ENCODE results near the gene LCN9. TPM values are rescaled to one million over a fixed set of nuclear protein-coding genes. Genes with fewer than 3 reads are reported as not detected.
A peak's percentile ranks its signal among the peaks of the same experiment; 100 is the strongest.

LCN9 gene
- total and polyA plus RNA-seq, 2 experiments from 2014 or later = not detected

DNA sequence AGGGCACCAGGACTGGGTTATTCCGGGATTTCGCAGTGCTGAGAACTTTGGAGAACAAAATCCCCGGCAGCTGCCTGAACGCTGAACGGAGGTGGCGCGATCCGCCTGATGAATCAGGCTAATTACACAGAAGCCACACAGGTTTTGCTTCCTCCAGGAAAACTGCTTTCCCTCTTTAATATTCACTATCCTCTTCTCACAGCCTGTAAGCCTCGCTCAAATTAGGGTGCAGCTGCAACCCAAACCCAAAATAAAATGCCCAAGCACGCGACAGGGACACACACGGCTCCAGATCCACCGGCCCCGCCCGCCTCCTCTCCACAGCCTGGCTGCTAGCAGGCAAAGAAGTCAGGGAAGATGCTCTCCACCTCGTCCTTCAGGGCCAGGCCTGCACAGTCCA is 30.2 kb downstream of the LCN9 start (continued):
- TF ChIP-seq, protein P1, sequence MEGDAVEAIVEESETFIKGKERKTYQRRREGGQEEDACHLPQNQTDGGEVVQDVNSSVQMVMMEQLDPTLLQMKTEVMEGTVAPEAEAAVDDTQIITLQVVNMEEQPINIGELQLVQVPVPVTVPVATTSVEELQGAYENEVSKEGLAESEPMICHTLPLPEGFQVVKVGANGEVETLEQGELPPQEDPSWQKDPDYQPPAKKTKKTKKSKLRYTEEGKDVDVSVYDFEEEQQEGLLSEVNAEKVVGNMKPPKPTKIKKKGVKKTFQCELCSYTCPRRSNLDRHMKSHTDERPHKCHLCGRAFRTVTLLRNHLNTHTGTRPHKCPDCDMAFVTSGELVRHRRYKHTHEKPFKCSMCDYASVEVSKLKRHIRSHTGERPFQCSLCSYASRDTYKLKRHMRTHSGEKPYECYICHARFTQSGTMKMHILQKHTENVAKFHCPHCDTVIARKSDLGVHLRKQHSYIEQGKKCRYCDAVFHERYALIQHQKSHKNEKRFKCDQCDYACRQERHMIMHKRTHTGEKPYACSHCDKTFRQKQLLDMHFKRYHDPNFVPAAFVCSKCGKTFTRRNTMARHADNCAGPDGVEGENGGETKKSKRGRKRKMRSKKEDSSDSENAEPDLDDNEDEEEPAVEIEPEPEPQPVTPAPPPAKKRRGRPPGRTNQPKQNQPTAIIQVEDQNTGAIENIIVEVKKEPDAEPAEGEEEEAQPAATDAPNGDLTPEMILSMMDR (conservative IDR thresholded peaks at IDR 0.05; ENCODE audit: low read depth in 2 of 2) = no peak
- TF ChIP-seq JUNB (IDR thresholded peaks at IDR 0.05; ENCODE audit: unreplicated experiment) = no peak

DNA sequence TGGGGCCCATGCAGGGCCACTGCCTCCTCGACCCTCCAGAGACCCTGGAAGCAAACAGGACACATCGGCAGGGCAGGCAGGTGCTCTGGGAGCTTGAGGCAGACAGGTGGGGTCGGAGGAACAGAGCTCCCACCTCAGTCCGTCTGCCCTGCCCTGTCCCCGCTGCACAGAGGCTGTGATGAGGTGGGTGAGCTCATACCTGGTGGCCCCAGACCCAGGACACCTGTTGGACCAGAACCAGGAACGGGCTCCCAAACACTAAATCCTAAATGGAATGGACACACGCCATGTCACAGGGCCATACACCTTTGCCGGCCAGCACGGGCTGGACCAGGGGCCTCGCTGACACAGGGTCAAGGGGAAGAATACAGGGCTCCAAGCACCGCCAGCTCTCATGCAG is 30.7 kb downstream of the LCN9 start:
- no peaks in the 10 kb centered on the region for H3K36me3 Mint-ChIP-seq (ENCODE audit: low read depth)
- H3K4me1 ChIP-seq (ENCODE audit: insufficient read depth) = no peaks in the 10 kb centered on the region
- no peaks in the 10 kb centered on the region for H3K4me1 Mint-ChIP-seq
- no peak overlapping the region for H3K27ac ChIP-seq (ENCODE audit: low read depth)
- H3K27me3 ChIP-seq (ENCODE audit: insufficient read depth) = no peaks in the 10 kb centered on the region
- no peaks in the 10 kb centered on the region for H3K79me2 ChIP-seq (replicated peaks; ENCODE audit: insufficient read depth)
- no peaks in the 10 kb centered on the region for H3K36me3 ChIP-seq (ENCODE audit: insufficient read depth)
- no peaks in the 10 kb centered on the region for H3K9me2 ChIP-seq (ENCODE audit: insufficient read depth)
- no peaks in the 10 kb centered on the region for H3F3A ChIP-seq (replicated peaks; ENCODE audit: low read depth)
- H3K4me3 Mint-ChIP-seq = no peak overlapping the region
- no peak for DNase-seq (ENCODE audit: low spot score)
- H3K4me3 ChIP-seq = no peak overlapping the region
- H3K9me3 Mint-ChIP-seq = no peaks in the 10 kb centered on the region
- no peak for ATAC-seq
- H3K4me2 ChIP-seq = no peak overlapping the region
- H3K27me3 Mint-ChIP-seq (ENCODE audit: insufficient read depth, low read depth, poor library complexity) = peaks cover 5% of the 10 kb centered on the region
- H2AFZ ChIP-seq = no peak overlapping the region
- H3K27ac Mint-ChIP-seq = peak overlapping the region; percentile 18
- H4K20me1 ChIP-seq (replicated peaks; ENCODE audit: insufficient read depth) = no peaks in the 10 kb centered on the region
- TF ChIP-seq STAT1 (IDR thresholded peaks at IDR 0.05; ENCODE audit: unreplicated experiment) (no peak), ZNF331 (CRISPR knock-in tag; IDR thresholded peaks at IDR 0.05; ENCODE audit: low read depth) (no peak), POLR2AphosphoS5 (IDR thresholded peaks at IDR 0.05; ENCODE audit: low read depth) (no peak), EZH2 (IDR thresholded peaks at IDR 0.05; ENCODE audit: low read depth, unreplicated experiment) (no peak), NANOG (IDR thresholded peaks at IDR 0.05; ENCODE audit: borderline replicate concordance) (no peak), ZNF114 (CRISPR knock-in tag; IDR thresholded peaks at IDR 0.05) (no peak), JUNB (IDR thresholded peaks at IDR 0.05; ENCODE audit: unreplicated experiment) (no peak), CREB1 (CRISPR knock-in tag; IDR thresholded peaks at IDR 0.05; ENCODE audit: low read depth) (no peak), EZH2phosphoT487 (IDR thresholded peaks at IDR 0.05; ENCODE audit: unreplicated experiment) (no peak)
- TF ChIP-seq, protein P2, sequence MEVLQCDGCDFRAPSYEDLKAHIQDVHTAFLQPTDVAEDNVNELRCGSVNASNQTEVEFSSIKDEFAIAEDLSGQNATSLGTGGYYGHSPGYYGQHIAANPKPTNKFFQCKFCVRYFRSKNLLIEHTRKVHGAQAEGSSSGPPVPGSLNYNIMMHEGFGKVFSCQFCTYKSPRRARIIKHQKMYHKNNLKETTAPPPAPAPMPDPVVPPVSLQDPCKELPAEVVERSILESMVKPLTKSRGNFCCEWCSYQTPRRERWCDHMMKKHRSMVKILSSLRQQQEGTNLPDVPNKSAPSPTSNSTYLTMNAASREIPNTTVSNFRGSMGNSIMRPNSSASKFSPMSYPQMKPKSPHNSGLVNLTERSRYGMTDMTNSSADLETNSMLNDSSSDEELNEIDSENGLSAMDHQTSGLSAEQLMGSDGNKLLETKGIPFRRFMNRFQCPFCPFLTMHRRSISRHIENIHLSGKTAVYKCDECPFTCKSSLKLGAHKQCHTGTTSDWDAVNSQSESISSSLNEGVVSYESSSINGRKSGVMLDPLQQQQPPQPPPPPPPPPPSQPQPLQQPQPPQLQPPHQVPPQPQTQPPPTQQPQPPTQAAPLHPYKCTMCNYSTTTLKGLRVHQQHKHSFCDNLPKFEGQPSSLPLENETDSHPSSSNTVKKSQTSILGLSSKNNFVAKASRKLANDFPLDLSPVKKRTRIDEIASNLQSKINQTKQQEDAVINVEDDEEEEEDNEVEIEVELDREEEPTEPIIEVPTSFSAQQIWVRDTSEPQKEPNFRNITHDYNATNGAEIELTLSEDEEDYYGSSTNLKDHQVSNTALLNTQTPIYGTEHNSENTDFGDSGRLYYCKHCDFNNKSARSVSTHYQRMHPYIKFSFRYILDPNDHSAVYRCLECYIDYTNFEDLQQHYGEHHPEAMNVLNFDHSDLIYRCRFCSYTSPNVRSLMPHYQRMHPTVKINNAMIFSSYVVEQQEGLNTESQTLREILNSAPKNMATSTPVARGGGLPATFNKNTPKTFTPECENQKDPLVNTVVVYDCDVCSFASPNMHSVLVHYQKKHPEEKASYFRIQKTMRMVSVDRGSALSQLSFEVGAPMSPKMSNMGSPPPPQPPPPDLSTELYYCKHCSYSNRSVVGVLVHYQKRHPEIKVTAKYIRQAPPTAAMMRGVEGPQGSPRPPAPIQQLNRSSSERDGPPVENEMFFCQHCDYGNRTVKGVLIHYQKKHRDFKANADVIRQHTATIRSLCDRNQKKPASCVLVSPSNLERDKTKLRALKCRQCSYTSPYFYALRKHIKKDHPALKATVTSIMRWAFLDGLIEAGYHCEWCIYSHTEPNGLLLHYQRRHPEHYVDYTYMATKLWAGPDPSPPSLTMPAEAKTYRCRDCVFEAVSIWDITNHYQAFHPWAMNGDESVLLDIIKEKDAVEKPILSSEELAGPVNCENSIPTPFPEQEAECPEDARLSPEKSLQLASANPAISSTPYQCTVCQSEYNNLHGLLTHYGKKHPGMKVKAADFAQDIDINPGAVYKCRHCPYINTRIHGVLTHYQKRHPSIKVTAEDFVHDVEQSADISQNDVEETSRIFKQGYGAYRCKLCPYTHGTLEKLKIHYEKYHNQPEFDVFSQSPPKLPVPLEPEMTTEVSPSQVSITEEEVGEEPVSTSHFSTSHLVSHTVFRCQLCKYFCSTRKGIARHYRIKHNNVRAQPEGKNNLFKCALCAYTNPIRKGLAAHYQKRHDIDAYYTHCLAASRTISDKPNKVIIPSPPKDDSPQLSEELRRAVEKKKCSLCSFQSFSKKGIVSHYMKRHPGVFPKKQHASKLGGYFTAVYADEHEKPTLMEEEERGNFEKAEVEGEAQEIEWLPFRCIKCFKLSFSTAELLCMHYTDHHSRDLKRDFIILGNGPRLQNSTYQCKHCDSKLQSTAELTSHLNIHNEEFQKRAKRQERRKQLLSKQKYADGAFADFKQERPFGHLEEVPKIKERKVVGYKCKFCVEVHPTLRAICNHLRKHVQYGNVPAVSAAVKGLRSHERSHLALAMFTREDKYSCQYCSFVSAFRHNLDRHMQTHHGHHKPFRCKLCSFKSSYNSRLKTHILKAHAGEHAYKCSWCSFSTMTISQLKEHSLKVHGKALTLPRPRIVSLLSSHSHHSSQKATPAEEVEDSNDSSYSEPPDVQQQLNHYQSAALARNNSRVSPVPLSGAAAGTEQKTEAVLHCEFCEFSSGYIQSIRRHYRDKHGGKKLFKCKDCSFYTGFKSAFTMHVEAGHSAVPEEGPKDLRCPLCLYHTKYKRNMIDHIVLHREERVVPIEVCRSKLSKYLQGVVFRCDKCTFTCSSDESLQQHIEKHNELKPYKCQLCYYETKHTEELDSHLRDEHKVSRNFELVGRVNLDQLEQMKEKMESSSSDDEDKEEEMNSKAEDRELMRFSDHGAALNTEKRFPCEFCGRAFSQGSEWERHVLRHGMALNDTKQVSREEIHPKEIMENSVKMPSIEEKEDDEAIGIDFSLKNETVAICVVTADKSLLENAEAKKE (CRISPR knock-in tag; IDR thresholded peaks at IDR 0.05) = no peak
- TF ChIP-seq, protein P3, sequence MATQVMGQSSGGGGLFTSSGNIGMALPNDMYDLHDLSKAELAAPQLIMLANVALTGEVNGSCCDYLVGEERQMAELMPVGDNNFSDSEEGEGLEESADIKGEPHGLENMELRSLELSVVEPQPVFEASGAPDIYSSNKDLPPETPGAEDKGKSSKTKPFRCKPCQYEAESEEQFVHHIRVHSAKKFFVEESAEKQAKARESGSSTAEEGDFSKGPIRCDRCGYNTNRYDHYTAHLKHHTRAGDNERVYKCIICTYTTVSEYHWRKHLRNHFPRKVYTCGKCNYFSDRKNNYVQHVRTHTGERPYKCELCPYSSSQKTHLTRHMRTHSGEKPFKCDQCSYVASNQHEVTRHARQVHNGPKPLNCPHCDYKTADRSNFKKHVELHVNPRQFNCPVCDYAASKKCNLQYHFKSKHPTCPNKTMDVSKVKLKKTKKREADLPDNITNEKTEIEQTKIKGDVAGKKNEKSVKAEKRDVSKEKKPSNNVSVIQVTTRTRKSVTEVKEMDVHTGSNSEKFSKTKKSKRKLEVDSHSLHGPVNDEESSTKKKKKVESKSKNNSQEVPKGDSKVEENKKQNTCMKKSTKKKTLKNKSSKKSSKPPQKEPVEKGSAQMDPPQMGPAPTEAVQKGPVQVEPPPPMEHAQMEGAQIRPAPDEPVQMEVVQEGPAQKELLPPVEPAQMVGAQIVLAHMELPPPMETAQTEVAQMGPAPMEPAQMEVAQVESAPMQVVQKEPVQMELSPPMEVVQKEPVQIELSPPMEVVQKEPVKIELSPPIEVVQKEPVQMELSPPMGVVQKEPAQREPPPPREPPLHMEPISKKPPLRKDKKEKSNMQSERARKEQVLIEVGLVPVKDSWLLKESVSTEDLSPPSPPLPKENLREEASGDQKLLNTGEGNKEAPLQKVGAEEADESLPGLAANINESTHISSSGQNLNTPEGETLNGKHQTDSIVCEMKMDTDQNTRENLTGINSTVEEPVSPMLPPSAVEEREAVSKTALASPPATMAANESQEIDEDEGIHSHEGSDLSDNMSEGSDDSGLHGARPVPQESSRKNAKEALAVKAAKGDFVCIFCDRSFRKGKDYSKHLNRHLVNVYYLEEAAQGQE (IDR thresholded peaks at IDR 0.05; ENCODE audit: unreplicated experiment) = no peak
- TF ChIP-seq, protein P1 (conservative IDR thresholded peaks at IDR 0.05; ENCODE audit: low read depth in 2 of 2) = no peak
